K562 (cell line): ENCODE measurements around the gene TXLNA. TPM values are rescaled to one million over a fixed set of nuclear protein-coding genes. Genes with fewer than 3 reads are reported as not detected.

ENCODE experiments used
- E2F6 ChIP-seq, 2 experiments: IDR thresholded peaks; 2 replicates each; pipeline ENCODE4 v1.6.1; 2011; ENCODE audit warnings: borderline replicate concordance in 1 of 2, control low read depth in 1 of 2, low read depth in 1 of 2, low read length in 1 of 2, mild to moderate bottlenecking in 1 of 2, mixed read lengths in 1 of 2, moderate library complexity in 1 of 2; ENCODE audit not compliant: insufficient read depth in 1 of 2, insufficient read length in 1 of 2, poor library complexity in 1 of 2, severe bottlenecking in 1 of 2; ENCODE audit errors: extremely low read depth in 1 of 2
- EP300 ChIP-seq: IDR thresholded peaks from 2 replicates; pipeline ENCODE4 v1.6.1; 2012; ENCODE audit warnings: low read length, improper control_type of control experiment
- GABPA ChIP-seq: fragments of 200-800 bp; sonication (Bioruptor generic); conservative IDR thresholded peaks from 2 replicates; pipeline ENCODE4 v1.6.1; 2016; ENCODE audit warnings: low read depth, missing genetic modification characterization, missing compliant biosample characterization
- GABPB1 ChIP-seq: sonication (generic); formaldehyde crosslinking; IDR thresholded peaks from 2 replicates; pipeline ENCODE4 v1.8.0; 2022; ENCODE audit warnings: mild to moderate bottlenecking, missing genetic modification reagents
- GATAD2B ChIP-seq: fragments of 450-650 bp; IDR thresholded peaks from 2 replicates; pipeline ENCODE4 v1.6.1; 2017; ENCODE audit warnings: mild to moderate bottlenecking, borderline replicate concordance
- KDM4B ChIP-seq, 2 experiments: fragments of 450-650 bp in 1 of 2; sonication (generic) in 1 of 2; IDR thresholded peaks; 2 replicates each; pipeline ENCODE4 v1.6.1; 2016 to 2017; ENCODE audit warnings: borderline replicate concordance in 2 of 2, antibody characterized with exemption in 1 of 2, low read depth in 1 of 2, mild to moderate bottlenecking in 1 of 2
- NEUROD1 ChIP-seq: fragments of 150-350 bp; IDR thresholded peaks from 2 replicates; pipeline ENCODE4 v1.6.1; 2014; ENCODE audit warnings: borderline replicate concordance, low read length, low read depth; ENCODE audit not compliant: partially characterized antibody
- NKRF ChIP-seq: fragments of 450-650 bp; IDR thresholded peaks from 2 replicates; pipeline ENCODE4 v1.6.1; 2016; ENCODE audit warnings: borderline replicate concordance
- POLR2AphosphoS2 ChIP-seq: IDR thresholded peaks from 2 replicates; pipeline ENCODE4 v1.6.1; 2012; ENCODE audit warnings: low read length, improper control_type of control experiment
- POLR2AphosphoS5 ChIP-seq: IDR thresholded peaks from 2 replicates; pipeline ENCODE4 v1.6.1; 2011; ENCODE audit warnings: mild to moderate bottlenecking, low read depth, low read length, moderate library complexity; ENCODE audit not compliant: control insufficient read depth, insufficient read depth
- POLR2B ChIP-seq: fragments of 450-650 bp; IDR thresholded peaks from 2 replicates; pipeline ENCODE4 v1.6.1; 2018; ENCODE audit warnings: low read depth; ENCODE audit not compliant: partially characterized antibody
- POLR2G ChIP-seq: fragments of 200-400 bp; formaldehyde crosslinking; IDR thresholded peaks from 2 replicates; pipeline ENCODE4 v1.6.1; 2017; ENCODE audit warnings: low read depth, mild to moderate bottlenecking, antibody characterized with exemption, low read length, moderate library complexity
- SPI1 ChIP-seq: IDR thresholded peaks from 2 replicates; pipeline ENCODE4 v1.6.1; 2011; ENCODE audit warnings: low read depth, low read length, control low read depth, borderline replicate concordance
- SUPT5H ChIP-seq: fragments of 450-650 bp; IDR thresholded peaks from 2 replicates; pipeline ENCODE4 v1.6.1; 2016
- TBP ChIP-seq: optimal IDR thresholded peaks from 2 replicates; pipeline ENCODE3; 2011; ENCODE audit warnings: low read depth, low read length, improper control_type of control experiment
- TEAD2 ChIP-seq: fragments of 450-650 bp; IDR thresholded peaks from 2 replicates; pipeline ENCODE4 v1.6.1; 2016; ENCODE audit warnings: missing genetic modification characterization, control low read depth, missing compliant biosample characterization
- ZNF140 ChIP-seq: fragments of 250-450 bp; sonication (Bioruptor Pico); IDR thresholded peaks from 2 replicates; pipeline ENCODE4 v1.8.0; 2021; ENCODE audit warnings: moderate library complexity, mild to moderate bottlenecking, inconsistent platforms
- ZNF274 ChIP-seq: IDR thresholded peaks from 2 replicates; pipeline ENCODE4 v1.6.1; 2011; ENCODE audit warnings: low read depth, mild to moderate bottlenecking, low read length, moderate library complexity, borderline replicate concordance
- ZNF592 ChIP-seq: fragments of 450-650 bp; IDR thresholded peaks from 2 replicates; pipeline ENCODE4 v1.6.1; 2017; ENCODE audit warnings: antibody characterized with exemption, mild to moderate bottlenecking
- ZSCAN29 ChIP-seq: fragments of 450-650 bp; IDR thresholded peaks from 2 replicates; pipeline ENCODE4 v1.6.1; 2017
- polyA plus RNA-seq, 8 experiments: library from polyadenylated mRNA; depleted of rRNA in 4 of 8; stranded (reverse) in 5 of 8; unstranded in 3 of 8; fragments of >200 nt; fragmentation: Nextera tagmentation in 2 of 8; fragmentation: Illumina TruSeq in 1 of 8; extraction: Ambion mirVana in 2 of 8; extraction: Trizol in 1 of 8; gene quantifications; 2 replicates each; pipeline versions ENCODE4 v1.2.1 to v1.2.3, GENCODE V29; 2011 to 2014; ENCODE audit warnings: inconsistent platforms in 1 of 8, missing spikeins in 1 of 8
- total RNA-seq, 7 experiments: library from RNA; depleted of rRNA in 6 of 7; stranded (reverse); fragments of >200 nt in 6 of 7; fragmentation: Illumina TruSeq in 2 of 7; extraction: Trizol in 2 of 7; gene quantifications; 2 replicates each; pipeline versions ENCODE4 v1.2.1 to v1.2.3, GENCODE V29; 2011 to 2021; ENCODE audit warnings: low replicate concordance in 1 of 7

The TXLNA gene
- total and polyA plus RNA-seq, 9 of the 15 experiments (the other 6 are each of a cell fraction or from before 2014, with no cell fraction given): 9.2 to 54.5 (median 39.3) TPM

DNA sequence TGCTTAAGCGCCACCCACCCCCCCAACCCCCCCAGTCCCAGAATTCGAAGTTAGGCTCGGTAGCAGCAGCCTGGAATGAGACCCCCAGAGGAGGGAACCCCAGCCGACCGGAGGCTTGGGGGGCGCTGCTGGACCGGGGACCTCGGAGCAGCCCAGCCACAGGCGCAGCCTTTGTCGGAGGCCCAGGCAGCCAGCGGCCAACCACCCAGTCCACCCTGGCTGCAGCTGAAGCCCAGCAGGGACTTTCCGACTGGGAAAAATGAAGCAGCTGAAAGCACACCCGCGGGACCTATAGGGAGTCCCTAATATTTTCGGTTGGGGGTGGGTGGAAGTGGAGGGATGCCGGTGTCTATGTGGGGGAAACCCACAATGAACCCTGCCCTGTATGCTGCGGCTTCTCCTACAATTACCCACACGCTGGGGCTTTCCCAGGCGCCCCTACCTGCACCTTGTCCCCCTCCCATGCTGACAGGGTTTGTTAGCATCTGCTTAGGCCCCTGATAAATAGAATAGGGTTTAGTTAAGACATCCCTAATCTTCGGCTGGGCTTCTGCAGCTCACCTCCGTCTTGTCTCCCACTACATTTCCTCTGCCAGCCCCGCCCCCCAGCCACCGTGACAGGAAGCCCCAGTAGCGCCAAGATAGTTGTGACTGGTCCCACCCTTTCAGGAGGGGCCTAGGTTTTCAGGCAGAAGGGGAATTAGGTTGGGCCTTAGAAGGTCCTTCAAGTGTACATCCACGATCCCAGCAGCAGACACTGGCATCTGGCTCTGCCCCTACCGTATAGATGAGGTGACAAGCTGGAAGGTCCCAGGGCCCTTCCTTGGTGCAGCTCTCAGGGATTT, 21.8 kb downstream of the TXLNA start (continued):
- TF ChIP-seq POLR2AphosphoS5 (peak; percentile 62; the same call in 1 of the 2 replicates), POLR2G (peak; percentile 70), NKRF (peak; percentile 51; the same call in 1 of the 2 replicates), POLR2AphosphoS2 (peak; percentile 37; the same call in 1 of the 2 replicates), KDM4B (IDR thresholded peaks at IDR 0.05; ENCODE audit: borderline replicate concordance in 2 of 2, low read depth in 1 of 2) (peak in 1 of 2 experiments; percentile 24; a peak in 1 of 4 replicates), ZNF592 (0 out of 2 replicates have a peak, but pooled peaks have one; percentile 27), E2F6 (IDR thresholded peaks at IDR 0.05; ENCODE audit: borderline replicate concordance in 1 of 2, extremely low read depth in 1 of 2, insufficient read depth in 1 of 2, insufficient read length in 1 of 2, low read depth in 1 of 2, low read length in 1 of 2, poor library complexity in 1 of 2, severe bottlenecking in 1 of 2) (peak in 1 of 2 experiments; percentile 46), ZNF274 (no peak), TEAD2 (tag) (no peak), GABPB1 (CRISPR knock-in tag) (peak; percentile 17; the same call in 1 of the 2 replicates), TBP (peak; percentile 60), EP300 (peak; percentile 12; the same call in 1 of the 2 replicates), SPI1 (peak; percentile 55; the same call in 1 of the 2 replicates), GATAD2B (no peak), ZNF140 (CRISPR knock-in tag) (no peak), NEUROD1 (peak; percentile 28), POLR2B (peak; percentile 34), SUPT5H (peak; percentile 58), GABPA (peak; percentile 66), ZSCAN29 (no peak; the same call in 1 of the 2 replicates)
